Measurements from ENCODE around the gene NECAB3.

Gene NECAB3

DNA sequence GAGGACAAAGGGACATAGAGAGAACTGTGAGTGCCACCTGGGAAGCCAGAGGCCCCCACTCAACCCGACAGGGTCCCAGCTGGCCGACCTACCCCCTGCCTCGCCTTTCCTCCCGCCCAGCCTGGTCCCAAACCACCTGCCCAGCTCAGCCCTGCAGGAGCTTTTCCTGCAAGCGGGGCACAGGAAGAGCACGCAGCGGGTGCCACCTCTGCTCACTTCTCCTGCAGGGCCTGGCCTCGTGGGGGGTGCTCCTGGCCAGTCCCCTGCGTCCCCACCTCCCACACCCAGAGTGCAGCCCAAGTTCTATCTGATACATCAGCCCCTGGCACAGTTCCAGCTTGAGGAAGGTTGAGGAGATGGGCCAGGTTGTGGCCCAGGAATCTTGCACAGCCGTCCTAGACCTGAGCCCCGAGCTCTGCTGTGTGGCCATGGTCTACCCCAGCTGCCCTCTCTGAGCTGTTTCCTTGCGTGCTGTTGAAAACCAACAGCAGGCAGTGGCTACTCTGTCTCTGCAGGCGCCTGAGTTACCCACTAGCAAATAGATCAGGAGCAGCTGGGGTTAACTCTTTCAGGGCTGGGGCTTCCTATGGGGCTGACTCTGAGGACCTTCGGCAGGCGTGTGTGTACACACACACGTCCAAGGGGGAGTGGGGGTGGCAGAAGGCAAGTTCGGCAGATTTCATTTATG, 1.7 kb downstream of the NECAB3 start:
- TF ChIP-seq POLR2AphosphoS5 (IDR thresholded peaks at IDR 0.05; ENCODE audit: low read depth) (no peak), CTCF (IDR thresholded peaks at IDR 0.05; ENCODE audit: insufficient read depth, low read length) (no peak)
- Histone ChIP-seq H3K27ac (replicated peaks) (no peak overlapping the region), H3K27me3 (ENCODE audit: insufficient read depth, poor library complexity, severe bottlenecking) (no peaks in the 10 kb centered on the region), H3K4me3 (replicated peaks; ENCODE audit: insufficient read depth, low read length) (no peak overlapping the region)
- DNase-seq (ENCODE audit: low read depth in 1 of 2, low spot score in 1 of 2) = no peak

DNA sequence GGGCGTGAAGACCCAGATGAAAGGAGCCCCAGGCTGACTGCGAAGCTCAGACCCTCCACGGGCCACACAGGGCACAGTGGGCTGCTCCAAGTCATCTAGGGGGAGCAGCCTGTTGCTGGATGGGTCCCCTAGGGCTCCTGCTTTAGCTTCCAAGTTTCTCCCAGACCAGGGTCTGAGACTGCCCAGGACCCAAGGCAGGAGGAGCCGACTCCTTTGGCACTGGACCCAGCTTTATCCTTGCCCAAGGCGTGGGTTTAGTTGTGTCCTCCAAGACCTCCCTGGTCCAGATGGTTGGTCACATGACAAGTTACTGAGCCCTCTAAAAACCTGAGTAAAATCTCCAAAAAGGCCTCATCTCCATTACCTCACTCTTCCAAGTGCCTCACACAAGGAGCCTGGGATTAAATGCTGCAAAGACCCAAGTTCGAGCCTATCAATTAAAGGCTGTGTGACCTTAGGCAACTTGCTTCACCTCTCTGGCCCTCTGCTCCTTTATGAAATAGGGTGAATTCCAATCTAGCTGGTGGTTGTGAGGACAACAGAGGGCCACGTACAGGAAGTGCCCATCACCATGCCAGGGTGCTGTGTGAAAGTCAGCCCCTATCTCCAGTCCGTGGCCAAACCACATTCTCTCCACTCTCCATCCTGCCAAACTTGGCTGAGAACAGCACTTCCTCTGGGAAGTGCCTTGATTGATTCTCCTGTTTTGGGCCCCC, 2.5 kb downstream of the NECAB3 start:
- Histone ChIP-seq H3K4me3 (replicated peaks; ENCODE audit: insufficient read depth, low read length) (no peak overlapping the region), H3K27me3 (ENCODE audit: insufficient read depth, poor library complexity, severe bottlenecking) (no peaks in the 10 kb centered on the region), H3K27ac (replicated peaks) (no peak overlapping the region)
- no peak for TF ChIP-seq SPI1 (IDR thresholded peaks at IDR 0.05; ENCODE audit: borderline replicate concordance, low read depth)
- TF ChIP-seq CTCF (IDR thresholded peaks at IDR 0.05; ENCODE audit: insufficient read depth, low read length) = no peak
- TF ChIP-seq GABPA (IDR thresholded peaks at IDR 0.05; ENCODE audit: low read depth) = no peak
- TF ChIP-seq POLR2AphosphoS5 (IDR thresholded peaks at IDR 0.05; ENCODE audit: low read depth) = no peak
- TF ChIP-seq REST (IDR thresholded peaks at IDR 0.05; ENCODE audit: insufficient replicate concordance, low read depth) = no peak
- no peak for DNase-seq (ENCODE audit: low read depth in 1 of 2, low spot score in 1 of 2)

GRCh38 chr20:33670715-33671499, 3.3 kb downstream of the NECAB3 start:
- Histone ChIP-seq H3K4me3 (replicated peaks; ENCODE audit: insufficient read depth, low read length) (no peak overlapping the region), H3K27ac (replicated peaks) (no peak overlapping the region), H3K27me3 (ENCODE audit: insufficient read depth, poor library complexity, severe bottlenecking) (no peaks in the 10 kb centered on the region)
- TF ChIP-seq CTCF (IDR thresholded peaks at IDR 0.05; ENCODE audit: insufficient read depth, low read length) (no peak), REST (IDR thresholded peaks at IDR 0.05; ENCODE audit: insufficient replicate concordance, low read depth) (no peak), GABPA (IDR thresholded peaks at IDR 0.05; ENCODE audit: low read depth) (no peak), POLR2AphosphoS5 (IDR thresholded peaks at IDR 0.05; ENCODE audit: low read depth) (no peak), SPI1 (IDR thresholded peaks at IDR 0.05; ENCODE audit: borderline replicate concordance, low read depth) (no peak)
- DNase-seq (ENCODE audit: low read depth in 1 of 2, low spot score in 1 of 2) = no peak

All from HL-60 (cell line).